WTC11 (cell line): ENCODE data around the gene ZNF10. TPM values are rescaled to one million over a fixed set of nuclear protein-coding genes. Genes with fewer than 3 reads are reported as not detected.

Experiments used
- ATAC-seq: fragments of 200-7000 bp; cut with Tn5 transposase; 2 replicates; pipeline ENCODE4 v1.10.0; 2021; ENCODE audit warnings: mild to moderate bottlenecking, moderate library complexity
- CTCF ChIA-PET: fragments of 300-600 bp; sonication (Branson Sonifier 250); formaldehyde crosslinking; loops from one replicate; lab custom pipeline; 2021; ENCODE audit warnings: antibody characterized with exemption; lab: Charles Lee
- POLR2A ChIA-PET: fragments of 350-600 bp; sonication (Branson Sonifier 250); formaldehyde crosslinking; loops from one replicate; lab custom pipeline; 2021; ENCODE audit warnings: antibody characterized with exemption; lab: Charles Lee
- DNase-seq: peaks from one replicate; pipeline ENCODE4 v3.0.0; 2021; ENCODE audit warnings: low spot score
- H3K27ac Mint-ChIP-seq: 2 replicates; pipeline ENCODE4 v1.8.0; 2021; ENCODE audit warnings: mixed read lengths
- H3K27me3 Mint-ChIP-seq: 2 replicates; pipeline ENCODE4 v1.8.0; 2021; ENCODE audit warnings: low read depth, mild to moderate bottlenecking, moderate library complexity, mixed read lengths
- H3K36me3 Mint-ChIP-seq: 2 replicates; pipeline ENCODE4 v1.8.0; 2021; ENCODE audit warnings: mixed read lengths
- H3K4me1 Mint-ChIP-seq: 2 replicates; pipeline ENCODE4 v1.8.0; 2022; ENCODE audit warnings: mixed read lengths
- H3K4me3 Mint-ChIP-seq: 2 replicates; pipeline ENCODE4 v1.8.0; 2021; ENCODE audit warnings: mild to moderate bottlenecking, moderate library complexity, mixed read lengths
- H3K9me3 Mint-ChIP-seq: 2 replicates; pipeline ENCODE4 v1.8.0; 2021; ENCODE audit warnings: mixed read lengths
- CREM ChIP-seq: sonication (generic); formaldehyde crosslinking; IDR thresholded peaks from 2 replicates; pipeline ENCODE4 v1.8.1; 2022; ENCODE audit warnings: mild to moderate bottlenecking, missing genetic modification reagents, moderate library complexity
- FOXK1 ChIP-seq: sonication (generic); formaldehyde crosslinking; IDR thresholded peaks from 2 replicates; pipeline ENCODE4 v1.8.0; 2022; ENCODE audit warnings: mild to moderate bottlenecking, moderate library complexity, missing genetic modification reagents
- KAT7 ChIP-seq: sonication (generic); formaldehyde crosslinking; IDR thresholded peaks from 2 replicates; pipeline ENCODE4 v1.8.1; 2023; ENCODE audit warnings: missing genetic modification reagents, mild to moderate bottlenecking, borderline replicate concordance
- MYBL2 ChIP-seq: sonication (generic); formaldehyde crosslinking; IDR thresholded peaks from 2 replicates; pipeline ENCODE4 v1.8.1; 2023; ENCODE audit warnings: mild to moderate bottlenecking, moderate library complexity, missing genetic modification reagents
- NFYB ChIP-seq: sonication (generic); formaldehyde crosslinking; conservative IDR thresholded peaks from 2 replicates; pipeline ENCODE4 v1.8.0; 2022; ENCODE audit warnings: low read depth, missing genetic modification reagents
- OVOL2 ChIP-seq: fragments of 250-450 bp; sonication (Bioruptor Pico); IDR thresholded peaks from 2 replicates; pipeline ENCODE4 v1.9.0; 2021; ENCODE audit warnings: mild to moderate bottlenecking, borderline replicate concordance
- SMAD4 ChIP-seq: sonication (generic); formaldehyde crosslinking; IDR thresholded peaks from 2 replicates; pipeline ENCODE4 v1.8.0; 2022; ENCODE audit warnings: mild to moderate bottlenecking, missing genetic modification reagents
- TCF7 ChIP-seq: sonication (generic); formaldehyde crosslinking; IDR thresholded peaks from 2 replicates; pipeline ENCODE4 v1.8.0; 2022; ENCODE audit warnings: mild to moderate bottlenecking, low read depth, missing genetic modification reagents, moderate library complexity
- TEAD4 ChIP-seq: sonication (generic); formaldehyde crosslinking; IDR thresholded peaks from 2 replicates; pipeline ENCODE4 v1.8.0; 2022; ENCODE audit warnings: mild to moderate bottlenecking, missing genetic modification reagents
- ZBTB21 ChIP-seq: sonication (generic); formaldehyde crosslinking; IDR thresholded peaks from 2 replicates; pipeline ENCODE4 v1.8.1; 2023; ENCODE audit warnings: mild to moderate bottlenecking, missing genetic modification reagents, borderline replicate concordance
- ZNF263 ChIP-seq: sonication (generic); formaldehyde crosslinking; IDR thresholded peaks from 2 replicates; pipeline ENCODE4 v1.8.1; 2022; ENCODE audit warnings: low read depth, mild to moderate bottlenecking, moderate library complexity, missing genetic modification reagents
- ZNF396 ChIP-seq: fragments of 250-450 bp; sonication (Bioruptor Pico); IDR thresholded peaks from 2 replicates; pipeline ENCODE4 v1.8.0; 2021; ENCODE audit warnings: mild to moderate bottlenecking, moderate library complexity, borderline replicate concordance
- ZNF416 ChIP-seq: fragments of 250-450 bp; sonication (Bioruptor Pico); IDR thresholded peaks from 2 replicates; pipeline ENCODE4 v1.9.0; 2021; ENCODE audit warnings: mild to moderate bottlenecking, inconsistent platforms
- ZNF423 ChIP-seq: fragments of 250-450 bp; sonication (Bioruptor Pico); IDR thresholded peaks from 2 replicates; pipeline ENCODE4 v2.1.2; 2022; ENCODE audit warnings: mild to moderate bottlenecking, moderate library complexity
- total RNA-seq: library from RNA; stranded (reverse); gene quantifications from 3 replicates; pipeline ENCODE4 v1.2.3, GENCODE V29; 2021
- TF ChIP-seq, protein P1 (sequence below): sonication (generic); formaldehyde crosslinking; IDR thresholded peaks from 2 replicates; pipeline ENCODE4 v1.8.1; 2022; ENCODE audit warnings: mild to moderate bottlenecking, missing genetic modification reagents, moderate library complexity, borderline replicate concordance
- TF ChIP-seq, protein P2 (sequence below): sonication (generic); formaldehyde crosslinking; IDR thresholded peaks from 2 replicates; pipeline ENCODE4 v1.8.0; 2022; ENCODE audit warnings: mild to moderate bottlenecking, missing genetic modification reagents
- TF ChIP-seq, protein P3 (sequence below): sonication (generic); formaldehyde crosslinking; IDR thresholded peaks from 2 replicates; pipeline ENCODE4 v1.8.1; 2023; ENCODE audit warnings: mild to moderate bottlenecking, missing genetic modification reagents, borderline replicate concordance
- TF ChIP-seq, protein P4 (sequence below): sonication (generic); formaldehyde crosslinking; IDR thresholded peaks from 2 replicates; pipeline ENCODE4 v1.8.1; 2023; ENCODE audit warnings: mild to moderate bottlenecking, missing genetic modification reagents, moderate library complexity
- TF ChIP-seq, protein P5 (sequence below): sonication (generic); formaldehyde crosslinking; IDR thresholded peaks from 2 replicates; pipeline ENCODE4 v1.8.0; 2022; ENCODE audit warnings: missing genetic modification reagents
- TF ChIP-seq, protein P6 (sequence below): sonication (generic); formaldehyde crosslinking; IDR thresholded peaks from 2 replicates; pipeline ENCODE4 v1.8.0; 2023; ENCODE audit warnings: missing genetic modification reagents
- TF ChIP-seq, protein P7 (sequence below): sonication (generic); formaldehyde crosslinking; IDR thresholded peaks from 2 replicates; pipeline ENCODE4 v1.8.0; 2022; ENCODE audit warnings: mild to moderate bottlenecking, missing genetic modification reagents
- TF ChIP-seq, protein P8 (sequence below): fragments of 250-450 bp; sonication (Bioruptor Pico); IDR thresholded peaks from 2 replicates; pipeline ENCODE4 v1.9.0; 2021; ENCODE audit warnings: mild to moderate bottlenecking

ZNF10 gene
- total RNA-seq, 1 experiment from 2014 or later: 10.5 TPM

DNA sequence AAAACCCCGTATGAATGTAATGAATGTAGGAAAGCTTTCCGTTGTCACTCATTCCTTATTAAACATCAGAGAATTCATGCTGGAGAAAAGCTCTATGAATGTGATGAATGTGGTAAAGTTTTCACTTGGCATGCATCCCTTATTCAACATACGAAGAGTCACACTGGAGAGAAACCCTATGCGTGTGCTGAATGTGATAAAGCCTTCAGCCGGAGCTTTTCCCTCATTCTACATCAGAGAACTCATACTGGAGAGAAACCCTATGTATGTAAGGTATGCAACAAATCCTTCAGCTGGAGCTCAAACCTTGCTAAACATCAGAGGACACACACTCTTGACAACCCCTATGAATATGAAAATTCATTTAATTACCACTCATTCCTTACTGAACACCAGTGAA is 24.2 kb upstream of the ZNF10 start:
- no peak for TF ChIP-seq ZNF416 (CRISPR knock-in tag)
- POLR2A ChIA-PET: no interaction called here
- Mint-ChIP-seq H3K36me3 (peaks cover 99% of the 10 kb centered on the region), H3K4me3 (no peak overlapping the region), H3K27ac (no peak overlapping the region), H3K27me3 (peaks cover 23% of the 10 kb centered on the region), H3K4me1 (no peaks in the 10 kb centered on the region), H3K9me3 (peaks cover 93% of the 10 kb centered on the region)
- ATAC-seq (no peak), DNase-seq (no peak)
- CTCF ChIA-PET: no interaction called here

DNA sequence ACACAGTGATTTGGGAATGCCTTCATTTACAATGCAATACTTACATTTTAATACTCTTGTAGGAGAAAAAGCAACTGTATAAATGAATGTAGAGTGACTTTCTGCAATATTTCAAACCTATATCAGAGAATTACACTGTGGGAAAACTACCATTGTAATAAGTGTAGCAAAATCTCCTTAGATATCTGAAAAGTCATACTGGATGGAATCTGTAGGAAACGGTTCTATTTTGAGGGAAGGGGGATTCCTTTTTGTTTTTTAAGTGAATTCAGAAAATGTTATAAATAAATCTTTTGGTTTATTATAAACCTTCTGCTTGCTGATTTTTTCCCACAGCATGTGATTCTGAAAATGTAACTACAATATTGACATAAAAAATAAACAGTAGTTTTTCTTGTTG is 23.3 kb upstream of the ZNF10 start:
- no peak overlapping the region for H3K4me3 Mint-ChIP-seq
- no peaks in the 10 kb centered on the region for H3K4me1 Mint-ChIP-seq
- peaks cover 26% of the 10 kb centered on the region for H3K27me3 Mint-ChIP-seq
- DNase-seq: no peak
- peaks cover 97% of the 10 kb centered on the region for H3K36me3 Mint-ChIP-seq
- ATAC-seq: no peak
- TF ChIP-seq, protein P1, sequence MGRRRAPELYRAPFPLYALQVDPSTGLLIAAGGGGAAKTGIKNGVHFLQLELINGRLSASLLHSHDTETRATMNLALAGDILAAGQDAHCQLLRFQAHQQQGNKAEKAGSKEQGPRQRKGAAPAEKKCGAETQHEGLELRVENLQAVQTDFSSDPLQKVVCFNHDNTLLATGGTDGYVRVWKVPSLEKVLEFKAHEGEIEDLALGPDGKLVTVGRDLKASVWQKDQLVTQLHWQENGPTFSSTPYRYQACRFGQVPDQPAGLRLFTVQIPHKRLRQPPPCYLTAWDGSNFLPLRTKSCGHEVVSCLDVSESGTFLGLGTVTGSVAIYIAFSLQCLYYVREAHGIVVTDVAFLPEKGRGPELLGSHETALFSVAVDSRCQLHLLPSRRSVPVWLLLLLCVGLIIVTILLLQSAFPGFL (CRISPR knock-in tag): no peak
- TF ChIP-seq ZBTB21 (CRISPR knock-in tag) (no peak), SMAD4 (no peak), KAT7 (CRISPR knock-in tag) (no peak), ZNF396 (no peak), MYBL2 (CRISPR knock-in tag) (no peak), ZNF263 (CRISPR knock-in tag) (no peak), TCF7 (no peak), FOXK1 (CRISPR knock-in tag) (no peak), ZNF423 (CRISPR knock-in tag) (no peak)
- TF ChIP-seq, protein P2, sequence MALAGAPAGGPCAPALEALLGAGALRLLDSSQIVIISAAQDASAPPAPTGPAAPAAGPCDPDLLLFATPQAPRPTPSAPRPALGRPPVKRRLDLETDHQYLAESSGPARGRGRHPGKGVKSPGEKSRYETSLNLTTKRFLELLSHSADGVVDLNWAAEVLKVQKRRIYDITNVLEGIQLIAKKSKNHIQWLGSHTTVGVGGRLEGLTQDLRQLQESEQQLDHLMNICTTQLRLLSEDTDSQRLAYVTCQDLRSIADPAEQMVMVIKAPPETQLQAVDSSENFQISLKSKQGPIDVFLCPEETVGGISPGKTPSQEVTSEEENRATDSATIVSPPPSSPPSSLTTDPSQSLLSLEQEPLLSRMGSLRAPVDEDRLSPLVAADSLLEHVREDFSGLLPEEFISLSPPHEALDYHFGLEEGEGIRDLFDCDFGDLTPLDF: no peak
- TF ChIP-seq, protein P3, sequence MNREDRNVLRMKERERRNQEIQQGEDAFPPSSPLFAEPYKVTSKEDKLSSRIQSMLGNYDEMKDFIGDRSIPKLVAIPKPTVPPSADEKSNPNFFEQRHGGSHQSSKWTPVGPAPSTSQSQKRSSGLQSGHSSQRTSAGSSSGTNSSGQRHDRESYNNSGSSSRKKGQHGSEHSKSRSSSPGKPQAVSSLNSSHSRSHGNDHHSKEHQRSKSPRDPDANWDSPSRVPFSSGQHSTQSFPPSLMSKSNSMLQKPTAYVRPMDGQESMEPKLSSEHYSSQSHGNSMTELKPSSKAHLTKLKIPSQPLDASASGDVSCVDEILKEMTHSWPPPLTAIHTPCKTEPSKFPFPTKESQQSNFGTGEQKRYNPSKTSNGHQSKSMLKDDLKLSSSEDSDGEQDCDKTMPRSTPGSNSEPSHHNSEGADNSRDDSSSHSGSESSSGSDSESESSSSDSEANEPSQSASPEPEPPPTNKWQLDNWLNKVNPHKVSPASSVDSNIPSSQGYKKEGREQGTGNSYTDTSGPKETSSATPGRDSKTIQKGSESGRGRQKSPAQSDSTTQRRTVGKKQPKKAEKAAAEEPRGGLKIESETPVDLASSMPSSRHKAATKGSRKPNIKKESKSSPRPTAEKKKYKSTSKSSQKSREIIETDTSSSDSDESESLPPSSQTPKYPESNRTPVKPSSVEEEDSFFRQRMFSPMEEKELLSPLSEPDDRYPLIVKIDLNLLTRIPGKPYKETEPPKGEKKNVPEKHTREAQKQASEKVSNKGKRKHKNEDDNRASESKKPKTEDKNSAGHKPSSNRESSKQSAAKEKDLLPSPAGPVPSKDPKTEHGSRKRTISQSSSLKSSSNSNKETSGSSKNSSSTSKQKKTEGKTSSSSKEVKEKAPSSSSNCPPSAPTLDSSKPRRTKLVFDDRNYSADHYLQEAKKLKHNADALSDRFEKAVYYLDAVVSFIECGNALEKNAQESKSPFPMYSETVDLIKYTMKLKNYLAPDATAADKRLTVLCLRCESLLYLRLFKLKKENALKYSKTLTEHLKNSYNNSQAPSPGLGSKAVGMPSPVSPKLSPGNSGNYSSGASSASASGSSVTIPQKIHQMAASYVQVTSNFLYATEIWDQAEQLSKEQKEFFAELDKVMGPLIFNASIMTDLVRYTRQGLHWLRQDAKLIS (CRISPR knock-in tag): no peak
- TF ChIP-seq, protein P4, sequence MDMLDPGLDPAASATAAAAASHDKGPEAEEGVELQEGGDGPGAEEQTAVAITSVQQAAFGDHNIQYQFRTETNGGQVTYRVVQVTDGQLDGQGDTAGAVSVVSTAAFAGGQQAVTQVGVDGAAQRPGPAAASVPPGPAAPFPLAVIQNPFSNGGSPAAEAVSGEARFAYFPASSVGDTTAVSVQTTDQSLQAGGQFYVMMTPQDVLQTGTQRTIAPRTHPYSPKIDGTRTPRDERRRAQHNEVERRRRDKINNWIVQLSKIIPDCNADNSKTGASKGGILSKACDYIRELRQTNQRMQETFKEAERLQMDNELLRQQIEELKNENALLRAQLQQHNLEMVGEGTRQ (CRISPR knock-in tag): no peak
- TF ChIP-seq, all 79 proteins: peak for 0
- ChIA-PET POLR2A (no interaction called here), CTCF (no interaction called here)
- Mint-ChIP-seq H3K27ac (no peak overlapping the region), H3K9me3 (peaks cover 90% of the 10 kb centered on the region)

DNA sequence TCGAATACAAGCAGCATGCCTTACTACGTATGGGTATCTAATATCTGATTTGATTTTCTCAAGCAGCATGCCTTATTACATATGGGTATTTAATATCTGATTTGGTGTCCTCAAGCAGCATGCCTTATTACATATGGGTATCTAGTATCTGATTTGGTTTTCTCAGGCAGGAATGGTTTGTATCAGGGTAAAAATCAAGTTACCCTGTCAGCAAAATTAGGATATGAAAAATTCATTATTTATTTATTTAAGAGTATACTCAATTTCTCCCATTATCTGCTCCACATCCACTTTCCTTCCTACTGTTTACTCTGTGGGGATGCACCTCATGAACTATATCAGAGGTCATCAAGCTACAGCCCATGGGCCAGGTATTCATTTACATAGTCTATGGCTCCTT is 22.3 kb upstream of the ZNF10 start:
- ChIA-PET CTCF (no interaction called here), POLR2A (no interaction called here)
- H3K27me3 Mint-ChIP-seq: peaks cover 30% of the 10 kb centered on the region
- TF ChIP-seq OVOL2 (CRISPR knock-in tag) (no peak), CREM (CRISPR knock-in tag) (no peak), NFYB (no peak), TEAD4 (CRISPR knock-in tag) (no peak), FOXK1 (CRISPR knock-in tag) (no peak)
- TF ChIP-seq, protein P5, sequence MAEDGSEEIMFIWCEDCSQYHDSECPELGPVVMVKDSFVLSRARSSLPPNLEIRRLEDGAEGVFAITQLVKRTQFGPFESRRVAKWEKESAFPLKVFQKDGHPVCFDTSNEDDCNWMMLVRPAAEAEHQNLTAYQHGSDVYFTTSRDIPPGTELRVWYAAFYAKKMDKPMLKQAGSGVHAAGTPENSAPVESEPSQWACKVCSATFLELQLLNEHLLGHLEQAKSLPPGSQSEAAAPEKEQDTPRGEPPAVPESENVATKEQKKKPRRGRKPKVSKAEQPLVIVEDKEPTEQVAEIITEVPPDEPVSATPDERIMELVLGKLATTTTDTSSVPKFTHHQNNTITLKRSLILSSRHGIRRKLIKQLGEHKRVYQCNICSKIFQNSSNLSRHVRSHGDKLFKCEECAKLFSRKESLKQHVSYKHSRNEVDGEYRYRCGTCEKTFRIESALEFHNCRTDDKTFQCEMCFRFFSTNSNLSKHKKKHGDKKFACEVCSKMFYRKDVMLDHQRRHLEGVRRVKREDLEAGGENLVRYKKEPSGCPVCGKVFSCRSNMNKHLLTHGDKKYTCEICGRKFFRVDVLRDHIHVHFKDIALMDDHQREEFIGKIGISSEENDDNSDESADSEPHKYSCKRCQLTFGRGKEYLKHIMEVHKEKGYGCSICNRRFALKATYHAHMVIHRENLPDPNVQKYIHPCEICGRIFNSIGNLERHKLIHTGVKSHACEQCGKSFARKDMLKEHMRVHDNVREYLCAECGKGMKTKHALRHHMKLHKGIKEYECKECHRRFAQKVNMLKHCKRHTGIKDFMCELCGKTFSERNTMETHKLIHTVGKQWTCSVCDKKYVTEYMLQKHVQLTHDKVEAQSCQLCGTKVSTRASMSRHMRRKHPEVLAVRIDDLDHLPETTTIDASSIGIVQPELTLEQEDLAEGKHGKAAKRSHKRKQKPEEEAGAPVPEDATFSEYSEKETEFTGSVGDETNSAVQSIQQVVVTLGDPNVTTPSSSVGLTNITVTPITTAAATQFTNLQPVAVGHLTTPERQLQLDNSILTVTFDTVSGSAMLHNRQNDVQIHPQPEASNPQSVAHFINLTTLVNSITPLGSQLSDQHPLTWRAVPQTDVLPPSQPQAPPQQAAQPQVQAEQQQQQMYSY: no peak
- TF ChIP-seq, protein P6, sequence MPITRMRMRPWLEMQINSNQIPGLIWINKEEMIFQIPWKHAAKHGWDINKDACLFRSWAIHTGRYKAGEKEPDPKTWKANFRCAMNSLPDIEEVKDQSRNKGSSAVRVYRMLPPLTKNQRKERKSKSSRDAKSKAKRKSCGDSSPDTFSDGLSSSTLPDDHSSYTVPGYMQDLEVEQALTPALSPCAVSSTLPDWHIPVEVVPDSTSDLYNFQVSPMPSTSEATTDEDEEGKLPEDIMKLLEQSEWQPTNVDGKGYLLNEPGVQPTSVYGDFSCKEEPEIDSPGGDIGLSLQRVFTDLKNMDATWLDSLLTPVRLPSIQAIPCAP (CRISPR knock-in tag): no peak
- TF ChIP-seq, protein P7, sequence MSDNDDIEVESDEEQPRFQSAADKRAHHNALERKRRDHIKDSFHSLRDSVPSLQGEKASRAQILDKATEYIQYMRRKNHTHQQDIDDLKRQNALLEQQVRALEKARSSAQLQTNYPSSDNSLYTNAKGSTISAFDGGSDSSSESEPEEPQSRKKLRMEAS: no peak
- TF ChIP-seq, protein P8, sequence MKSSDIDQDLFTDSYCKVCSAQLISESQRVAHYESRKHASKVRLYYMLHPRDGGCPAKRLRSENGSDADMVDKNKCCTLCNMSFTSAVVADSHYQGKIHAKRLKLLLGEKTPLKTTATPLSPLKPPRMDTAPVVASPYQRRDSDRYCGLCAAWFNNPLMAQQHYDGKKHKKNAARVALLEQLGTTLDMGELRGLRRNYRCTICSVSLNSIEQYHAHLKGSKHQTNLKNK (CRISPR knock-in tag): no peak

More for the DNA sequence above, 22.3 kb upstream of the ZNF10 start:
- no peak for ATAC-seq
- Mint-ChIP-seq H3K36me3 (peaks cover 95% of the 10 kb centered on the region), H3K9me3 (peaks cover 89% of the 10 kb centered on the region), H3K4me1 (no peaks in the 10 kb centered on the region), H3K4me3 (no peak overlapping the region), H3K27ac (no peak overlapping the region)
- no peak for DNase-seq
